Naive thymus-derived CD4-positive, alpha-beta T cell (primary cell): ENCODE data around the gene LIPT2. TPM values are rescaled to one million over a fixed set of nuclear protein-coding genes. Genes with fewer than 3 reads are reported as not detected.
"Not testable (repeated sequence)": the region's sequence is repeated elsewhere in the genome, so short reads cannot be mapped to it uniquely, and the experiment has no call there.

Experiments
- ATAC-seq: fragments of 150-1000 bp; cut with Tn5 transposase; 2 replicates; pipeline ENCODE4 v1.10.0; 2021; ENCODE audit warnings: mild to moderate bottlenecking, moderate library complexity
- CTCF ChIA-PET: fragments of 350-600 bp; sonication (Branson Sonifier 250); formaldehyde crosslinking; loops from one replicate; lab custom pipeline; 2021; ENCODE audit warnings: antibody characterized with exemption; lab: Charles Lee
- POLR2A ChIA-PET: fragments of 350-600 bp; sonication (Branson Sonifier 250); formaldehyde crosslinking; loops from one replicate; lab custom pipeline; 2021; ENCODE audit warnings: antibody characterized with exemption, inconsistent platforms; lab: Charles Lee
- DNase-seq, 9 donors: peaks; one replicate each; pipeline versions ENCODE4 v3.0.0 to v3.0.0-alpha.2; 2020 to 2022; ENCODE audit warnings: mixed read lengths in 1 of 9
- H3K27ac ChIP-seq: one replicate; pipeline ENCODE4 v1.7.0; 2013; ENCODE audit warnings: mild to moderate bottlenecking, low read depth, low read length, moderate library complexity
- H3K27me3 ChIP-seq, 2 donors: one replicate each; pipeline ENCODE4 v1.7.0; 2013; ENCODE audit warnings: low read length in 2 of 2, mild to moderate bottlenecking in 2 of 2, moderate library complexity in 2 of 2; ENCODE audit not compliant: control insufficient read depth in 2 of 2, insufficient read depth in 2 of 2
- H3K36me3 ChIP-seq, 3 experiments: 1 replicate in 2 of 3; 2 replicates in 1 of 3; pipeline ENCODE4 v1.7.0; 2013; ENCODE audit warnings: low read length in 3 of 3, mild to moderate bottlenecking in 3 of 3, moderate library complexity in 1 of 3; ENCODE audit not compliant: insufficient read depth in 3 of 3, control insufficient read depth in 2 of 3
- H3K4me1 ChIP-seq, 2 donors: one replicate each; pipeline ENCODE4 v1.7.0; 2013; ENCODE audit warnings: low read length in 2 of 2, mild to moderate bottlenecking in 2 of 2, moderate library complexity in 1 of 2; ENCODE audit not compliant: control insufficient read depth in 2 of 2, insufficient read depth in 2 of 2
- H3K4me3 ChIP-seq: 2 replicates; pipeline ENCODE4 v1.7.0; 2013; ENCODE audit warnings: mild to moderate bottlenecking, low read length
- H3K9me3 ChIP-seq, 3 experiments: 1 replicate in 2 of 3; 2 replicates in 1 of 3; pipeline ENCODE4 v1.7.0; 2013; ENCODE audit warnings: low read length in 3 of 3; ENCODE audit not compliant: control insufficient read depth in 2 of 3
- H3K27ac Mint-ChIP-seq, 9 donors: one replicate each; pipeline ENCODE4 v1.8.0; 2020 to 2022; ENCODE audit warnings: mixed read lengths in 9 of 9, mild to moderate bottlenecking in 8 of 9, moderate library complexity in 5 of 9, inconsistent platforms in 2 of 9
- H3K27me3 Mint-ChIP-seq, 5 donors: one replicate each; pipeline ENCODE4 v1.8.0; 2021 to 2022; ENCODE audit warnings: mixed read lengths in 5 of 5, mild to moderate bottlenecking in 1 of 5
- H3K36me3 Mint-ChIP-seq, 5 donors: one replicate each; pipeline ENCODE4 v1.8.0; 2020 to 2022; ENCODE audit warnings: mixed read lengths in 5 of 5, mild to moderate bottlenecking in 3 of 5, inconsistent platforms in 1 of 5
- H3K4me1 Mint-ChIP-seq, 7 donors: one replicate each; pipeline ENCODE4 v1.8.0; 2020 to 2022; ENCODE audit warnings: mixed read lengths in 7 of 7, mild to moderate bottlenecking in 3 of 7, inconsistent platforms in 1 of 7
- H3K4me3 Mint-ChIP-seq, 10 donors: one replicate each; pipeline ENCODE4 v1.8.0; 2020 to 2022; ENCODE audit warnings: mild to moderate bottlenecking in 10 of 10, mixed read lengths in 10 of 10, moderate library complexity in 6 of 10, inconsistent platforms in 2 of 10
- H3K9me3 Mint-ChIP-seq, 11 donors: one replicate each; pipeline ENCODE4 v1.8.0; 2020 to 2022; ENCODE audit warnings: mixed read lengths in 11 of 11, mild to moderate bottlenecking in 4 of 11, inconsistent platforms in 1 of 11, moderate library complexity in 1 of 11
- intact Hi-C, 2 donors: fragments of 100-400 bp; cut with micrococcal nuclease; formaldehyde crosslinking; loops; one replicate each; pipeline ENCODE4 v1.15.1; 2023
- polyA plus RNA-seq, 2 donors: library from polyadenylated mRNA; unstranded; fragments of 300-500 nt; fragmentation: Illumina TruSeq; gene quantifications; one replicate each; pipeline ENCODE4 v1.2.3, GENCODE V29; 2021
- total RNA-seq, 6 experiments: library from RNA in 5 of 6; stranded (reverse) in 5 of 6; gene quantifications; 1 replicate in 5 of 6; 2 replicates in 1 of 6; pipeline ENCODE4 v1.2.3 and lab custom pipeline; 2021 to 2026

LIPT2 gene
- total RNA-seq (10 to 100 TPM in 2 of 5 experiments, 1 to 10 TPM in 3; 1.9 to 18.2 (median 9.3) TPM), polyA plus RNA-seq (10 to 100 TPM; 21.6 to 23.3 TPM), total RNA-seq (lab: John Stamatoyannopoulos, UW) (6.5 reads per million, percentile 28 among the genes with 10 or more reads in this experiment)

DNA sequence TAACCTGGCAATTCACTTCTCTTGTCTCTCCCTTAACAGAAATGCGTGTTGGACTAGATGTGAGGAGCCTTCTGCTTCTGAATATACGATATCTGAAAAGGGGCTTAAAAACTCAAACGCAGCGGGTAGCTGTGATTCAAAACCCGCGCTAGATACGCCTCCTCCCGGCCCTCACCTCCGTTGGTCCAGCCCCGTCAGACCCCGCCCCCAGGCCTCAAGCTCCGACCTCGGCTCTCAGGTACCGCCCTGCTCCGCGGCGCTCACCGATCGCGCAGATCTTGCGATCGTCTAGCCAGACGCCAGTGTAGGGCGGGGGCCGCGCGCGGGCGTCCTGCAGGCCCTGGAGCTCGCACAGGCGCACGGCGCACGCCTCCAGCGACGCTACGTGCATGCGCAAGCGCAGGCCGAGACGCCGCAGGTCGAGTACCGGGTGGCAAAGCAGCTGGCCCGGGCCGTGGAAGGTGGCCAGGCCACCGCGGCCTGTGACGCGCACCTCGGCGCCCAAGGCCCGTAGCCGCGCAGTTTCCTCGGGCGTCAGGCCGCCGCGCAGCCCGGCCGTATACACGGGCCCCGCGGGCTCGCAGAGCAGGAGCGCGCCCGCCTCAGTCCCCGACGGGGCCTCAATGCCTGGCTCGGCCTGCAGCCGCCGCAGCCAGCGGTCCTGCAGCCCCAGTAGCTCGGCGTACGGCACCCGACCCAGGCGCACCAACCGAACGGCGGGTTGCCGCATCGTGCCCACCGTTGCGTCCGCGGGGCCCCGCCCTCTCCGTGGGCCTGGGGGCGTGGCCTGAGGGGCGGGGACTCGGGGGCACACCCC, at the start of gene LIPT2:
Gene LIPT2 (minus strand): TSS at position 751 of the 817 bp plus-strand sequence. CDS start 21 bp downstream, at position 730.
- Histone ChIP-seq H3K9me3 (no peaks in the 10 kb centered on the region), H3K27me3 (no peaks in the 10 kb centered on the region), H3K27ac (peak within 1 kb of the TSS; percentile 95), H3K36me3 (no peaks in the 10 kb centered on the region), H3K4me1 (peaks cover 8 to 10% of the 10 kb centered on the region in 2 donors), H3K4me3 (peak within 1 kb of the TSS; percentile 90)
- ChIA-PET CTCF (interaction anchor here (0.5 to 2.0 kb wide), 5 partner anchors 40 to 544 kb away, joined by 3 to 10 read pairs (median 3); no protein-coding TSS in a partner anchor), POLR2A (interaction anchor here (0.6 to 2.1 kb wide), 24 partner anchors 7 to 1976 kb away, joined by 3 to 32 read pairs (median 4); partner anchors contain the start of genes ATG16L2, C2CD3, FAM168A and NEU3)
- Mint-ChIP-seq H3K27ac (peak within 1 kb of the TSS; percentile 73 to 96 (median 89)), H3K4me1 (peaks cover 14 to 43% (median 28%) of the 10 kb centered on the region in 7 donors), H3K9me3 (peaks cover 0 to 5% (median 0%) of the 10 kb centered on the region in 11 donors), H3K36me3 (peaks cover 0 to 13% (median 10%) of the 10 kb centered on the region in 5 donors), H3K4me3 (peak within 1 kb of the TSS; percentile 74 to 92 (median 86)), H3K27me3 (no peaks in the 10 kb centered on the region)
- DNase-seq = peak; percentile 92 to 98 (median 96)
- ATAC-seq = peak; percentile 97
- intact Hi-C loops = loop anchor here (1.0 to 10.0 kb wide), 14 partner anchors 40 to 1116 kb away; partner anchors contain the start of genes C2CD3 (in 2 of the 2), COA4 (in 2 of the 2), PAAF1 (in 2 of the 2) and PGM2L1 (in 2 of the 2)

DNA sequence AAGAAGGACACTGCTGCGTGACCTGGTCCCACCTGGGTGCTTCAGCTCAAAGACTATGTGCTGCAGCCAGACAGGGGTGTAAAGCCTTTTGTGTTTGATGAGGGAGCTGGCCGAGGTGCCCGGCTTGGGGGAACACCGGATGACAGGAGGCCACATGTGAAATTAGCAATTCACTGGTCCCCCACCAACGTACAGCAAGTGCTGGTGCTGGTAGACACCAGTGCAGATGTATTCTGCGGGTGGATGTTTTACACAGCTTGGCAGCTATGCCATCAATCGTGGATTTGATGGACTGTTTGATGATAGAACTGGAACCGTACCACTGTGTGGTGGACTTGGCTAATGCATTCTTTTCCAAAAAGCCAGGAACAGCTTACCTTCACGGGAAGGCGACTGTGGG, 47.9 kb upstream of the LIPT2 start:
- Histone ChIP-seq H3K9me3 (peaks cover 0 to 11% (median 0%) of the 10 kb centered on the region in 3 experiments), H3K4me3 (no peak overlapping the region), H3K27ac (no peak overlapping the region), H3K4me1 (no peaks in the 10 kb centered on the region), H3K36me3 (no peaks in the 10 kb centered on the region), H3K27me3 (no peaks in the 10 kb centered on the region)
- H3K9me3 Mint-ChIP-seq = peaks cover 4 to 54% (median 22%) of the 10 kb centered on the region in 11 donors
- POLR2A ChIA-PET = no interaction called here
- ATAC-seq = no peak
- peaks cover 0 to 7% (median 0%) of the 10 kb centered on the region in 5 donors for H3K27me3 Mint-ChIP-seq
- H3K27ac Mint-ChIP-seq = no peak overlapping the region
- H3K4me1 Mint-ChIP-seq = no peaks in the 10 kb centered on the region
- peaks cover 0 to 13% (median 6%) of the 10 kb centered on the region in 5 donors for H3K36me3 Mint-ChIP-seq
- no peak overlapping the region for H3K4me3 Mint-ChIP-seq
- no peak for DNase-seq
- CTCF ChIA-PET = no interaction called here
- intact Hi-C loops = no loop called here

DNA sequence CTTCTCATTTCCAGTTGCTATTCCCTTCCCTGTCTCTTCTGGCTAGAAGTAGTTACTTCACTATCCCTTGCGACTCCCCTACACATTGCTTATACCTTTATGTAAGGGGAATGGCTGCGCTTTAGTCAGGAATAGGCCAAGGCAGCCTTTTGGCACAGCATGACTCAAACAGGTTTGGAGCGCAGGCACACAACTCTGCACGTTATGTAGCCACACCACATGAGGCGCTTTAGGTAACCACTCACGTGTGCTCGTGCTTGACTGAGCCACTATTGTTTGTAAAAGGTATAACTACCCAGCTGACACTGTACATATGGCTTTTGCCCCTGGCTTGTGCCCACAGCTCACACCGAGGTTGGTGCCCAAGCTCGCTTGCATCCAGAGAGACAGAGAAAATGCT, 46.7 kb upstream of the LIPT2 start:
- Mint-ChIP-seq H3K4me3 (no peak overlapping the region), H3K27ac (no peak overlapping the region), H3K36me3 (peaks cover 0 to 13% (median 6%) of the 10 kb centered on the region in 5 donors), H3K9me3 (peaks cover 4 to 54% (median 22%) of the 10 kb centered on the region in 11 donors), H3K27me3 (peaks cover 0 to 7% (median 0%) of the 10 kb centered on the region in 5 donors), H3K4me1 (no peaks in the 10 kb centered on the region)
- H3K27ac ChIP-seq = no peak overlapping the region
- H3K4me1 ChIP-seq = no peaks in the 10 kb centered on the region
- H3K27me3 ChIP-seq = no peaks in the 10 kb centered on the region
- DNase-seq = no peak
- no peak for ATAC-seq
- ChIA-PET POLR2A (no interaction called here), CTCF (no interaction called here)
- H3K9me3 ChIP-seq = peaks cover 0 to 11% (median 0%) of the 10 kb centered on the region in 3 experiments
- no peak overlapping the region for H3K4me3 ChIP-seq
- intact Hi-C loops = no loop called here
- H3K36me3 ChIP-seq = no peaks in the 10 kb centered on the region

DNA sequence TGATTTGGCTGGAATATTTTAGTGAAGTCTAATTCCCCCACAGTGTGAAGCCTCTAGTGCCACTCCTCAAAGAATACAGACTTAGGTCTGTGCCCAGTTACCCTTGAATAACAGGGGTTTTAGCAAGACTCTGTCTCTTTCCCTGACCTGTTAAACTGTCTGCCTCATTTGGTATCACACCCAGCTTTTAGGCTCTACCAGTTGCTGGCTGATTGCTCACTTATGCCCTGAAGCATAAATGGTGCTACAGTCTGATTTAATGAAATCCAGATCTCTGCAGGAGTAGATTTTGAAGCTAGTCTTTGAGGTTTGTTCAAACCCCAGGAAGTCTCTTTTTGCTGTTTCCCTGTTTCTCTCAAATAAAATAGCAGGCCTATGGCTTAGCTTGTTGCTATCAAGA, 45.2 kb upstream of the LIPT2 start:
- intact Hi-C loops = no loop called here
- ATAC-seq (no peak), DNase-seq (no peak)
- Mint-ChIP-seq H3K4me3 (no peak overlapping the region), H3K27me3 (peaks cover 0 to 7% (median 0%) of the 10 kb centered on the region in 5 donors), H3K27ac (no peak overlapping the region), H3K9me3 (peaks cover 4 to 39% (median 12%) of the 10 kb centered on the region in 11 donors), H3K36me3 (peaks cover 0 to 13% (median 6%) of the 10 kb centered on the region in 5 donors), H3K4me1 (no peaks in the 10 kb centered on the region)
- no peaks in the 10 kb centered on the region for H3K27me3 ChIP-seq
- POLR2A ChIA-PET = no interaction called here
- H3K27ac ChIP-seq = no peak overlapping the region
- H3K9me3 ChIP-seq = peaks cover 0 to 4% (median 0%) of the 10 kb centered on the region in 3 experiments
- H3K4me3 ChIP-seq = no peak overlapping the region
- CTCF ChIA-PET = no interaction called here
- no peaks in the 10 kb centered on the region for H3K36me3 ChIP-seq
- no peaks in the 10 kb centered on the region for H3K4me1 ChIP-seq

DNA sequence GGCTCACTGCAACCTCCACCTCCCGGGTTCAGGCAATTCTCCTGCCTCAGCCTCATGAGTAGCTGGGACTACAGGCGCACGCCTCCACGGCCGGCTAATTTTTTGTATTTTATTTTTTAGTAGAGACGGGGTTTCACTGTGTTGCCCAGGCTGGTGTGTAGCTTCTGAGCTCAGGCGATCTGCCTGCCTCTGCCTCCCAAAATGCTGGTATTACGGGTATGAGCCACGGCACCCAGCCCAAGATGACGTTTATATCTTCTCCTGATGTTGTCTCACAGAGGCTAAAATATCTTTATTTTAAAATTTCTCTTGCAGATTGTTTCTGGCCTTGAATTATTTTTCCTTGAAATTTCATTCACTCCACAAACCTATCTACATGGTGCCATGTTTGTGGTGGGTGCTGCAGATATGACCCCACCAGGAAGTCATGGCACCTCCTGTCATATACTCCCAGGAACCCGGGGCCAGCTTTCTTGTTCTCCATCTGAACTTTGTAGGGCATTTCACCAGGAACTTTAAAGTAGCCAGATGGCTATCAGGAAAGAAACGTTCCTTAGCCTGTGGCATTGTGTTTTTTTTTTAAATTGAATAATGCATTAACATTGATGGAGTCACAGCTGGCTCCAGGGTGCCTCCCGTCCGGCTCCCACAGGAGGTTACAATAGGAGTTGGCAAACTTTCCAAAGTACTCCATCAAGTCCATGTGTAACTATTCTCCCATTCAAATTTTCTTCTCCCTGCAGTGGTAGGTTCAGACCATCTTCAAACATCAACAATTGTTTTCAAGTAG, 42.0 kb upstream of the LIPT2 start:
- intact Hi-C loops = no loop called here
- Mint-ChIP-seq H3K9me3 (peaks cover 4 to 25% (median 8%) of the 10 kb centered on the region in 11 donors), H3K4me1 (no peaks in the 10 kb centered on the region), H3K36me3 (peaks cover 0 to 12% (median 6%) of the 10 kb centered on the region in 5 donors), H3K4me3 (no peak overlapping the region), H3K27ac (no peak overlapping the region), H3K27me3 (peaks cover 0 to 7% (median 0%) of the 10 kb centered on the region in 5 donors)
- H3K27me3 ChIP-seq = no peaks in the 10 kb centered on the region
- no peak overlapping the region for H3K4me3 ChIP-seq
- ATAC-seq (no peak), DNase-seq (no peak)
- H3K27ac ChIP-seq = no peak overlapping the region
- H3K36me3 ChIP-seq = no peaks in the 10 kb centered on the region
- H3K9me3 ChIP-seq = no peaks in the 10 kb centered on the region
- ChIA-PET POLR2A (no interaction called here), CTCF (no interaction called here)
- no peaks in the 10 kb centered on the region for H3K4me1 ChIP-seq

DNA sequence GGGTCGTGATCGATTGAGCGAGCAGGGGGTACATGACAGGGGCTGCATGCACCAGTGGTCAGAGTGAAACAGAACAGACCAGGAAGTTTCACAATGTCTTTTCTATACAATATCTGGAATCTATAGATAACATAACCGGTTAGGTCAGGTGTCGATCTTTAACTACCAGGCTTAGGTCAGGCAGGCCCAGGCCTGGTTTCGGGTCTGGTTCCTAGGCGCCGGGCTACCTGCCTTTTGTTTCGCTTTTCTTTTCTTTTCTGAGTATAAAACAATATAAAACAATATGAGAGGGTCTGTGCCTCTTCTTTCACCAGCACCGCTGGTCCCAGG, 41.4 kb upstream of the LIPT2 start:
- H3K4me3 ChIP-seq, H3K27me3 Mint-ChIP-seq, CTCF ChIA-PET, H3K4me3 Mint-ChIP-seq, H3K4me1 ChIP-seq, ATAC-seq, H3K36me3 ChIP-seq, intact Hi-C loops, DNase-seq, H3K27ac ChIP-seq, H3K27ac Mint-ChIP-seq, H3K27me3 ChIP-seq, H3K9me3 ChIP-seq, H3K4me1 Mint-ChIP-seq, POLR2A ChIA-PET: not testable (repeated sequence)
- Mint-ChIP-seq H3K36me3 (peaks cover 0 to 12% (median 6%) of the 10 kb centered on the region in 5 donors), H3K9me3 (peaks cover 4 to 25% (median 8%) of the 10 kb centered on the region in 11 donors)
